Thyroid gland (tissue), 4 donors: Measurements from ENCODE around the gene ACOX3.
"Not testable (repeated sequence)": the region's sequence is repeated elsewhere in the genome, so short reads cannot be mapped to it uniquely, and the experiment has no call there.

ENCODE experiments used
- CTCF ChIP-seq, 6 experiments: fragments of 200-600 bp in 3 of 6; fragments of 450-650 bp in 3 of 6; sonication (generic) in 3 of 6; IDR thresholded peaks; one replicate each; pipeline ENCODE4 v1.5.1; 2016 to 2019; ENCODE audit warnings: antibody characterized with exemption in 6 of 6, mild to moderate bottlenecking in 2 of 6, inconsistent platforms in 1 of 6, moderate library complexity in 1 of 6
- POLR2A ChIP-seq, 2 donors: fragments of 450-650 bp; IDR thresholded peaks; one replicate each; pipeline ENCODE4 v1.6.1; 2017; ENCODE audit warnings: antibody characterized with exemption in 2 of 2, mild to moderate bottlenecking in 2 of 2, moderate library complexity in 1 of 2

GRCh38 chr4:8486643-8487042 is 46.1 kb upstream of the ACOX3 start:
- TF ChIP-seq CTCF, POLR2A (IDR thresholded peaks at IDR 0.05): not testable (repeated sequence)
